Tibial nerve (tissue), 4 donors: ENCODE data around the gene ANKRD18B. TPM values are rescaled to one million over a fixed set of nuclear protein-coding genes. Genes with fewer than 3 reads are reported as not detected.
"Not testable (repeated sequence)": the region's sequence is repeated elsewhere in the genome, so short reads cannot be mapped to it uniquely, and the experiment has no call there.

Source experiments
- DNase-seq, 2 donors: peaks; one replicate each; pipeline ENCODE4 v3.0.0-alpha.2; 2019; ENCODE audit warnings: low spot score in 2 of 2
- H3K27ac ChIP-seq, 4 donors: fragments of 200-600 bp; sonication (generic) in 3 of 4; one replicate each; pipeline ENCODE4 v1.5.1; 2017 to 2019; ENCODE audit warnings: mild to moderate bottlenecking in 1 of 4
- H3K27me3 ChIP-seq, 2 donors: fragments of 200-600 bp; sonication (generic) in 1 of 2; one replicate each; pipeline versions ENCODE4 v1.5.1 to v1.6.0; 2017 to 2019
- H3K36me3 ChIP-seq, 3 donors: fragments of 200-600 bp; sonication (generic); one replicate each; pipeline ENCODE4 v1.5.1; 2018 to 2019
- H3K4me1 ChIP-seq, 4 donors: fragments of 200-600 bp; sonication (generic) in 3 of 4; one replicate each; pipeline ENCODE4 v1.5.1; 2017 to 2019
- H3K4me3 ChIP-seq, 4 donors: fragments of 200-600 bp; sonication (generic) in 3 of 4; one replicate each; pipeline ENCODE4 v1.5.1; 2017 to 2019; ENCODE audit warnings: mild to moderate bottlenecking in 1 of 4, moderate library complexity in 1 of 4
- H3K9me3 ChIP-seq, 4 donors: fragments of 200-600 bp; sonication (generic) in 3 of 4; one replicate each; pipeline ENCODE4 v1.5.1; 2017 to 2019
- EP300 ChIP-seq, 2 donors: sonication (generic); formaldehyde crosslinking; IDR thresholded peaks; one replicate each; pipeline ENCODE4 v1.6.1; 2017; ENCODE audit warnings: antibody characterized with exemption in 2 of 2, mild to moderate bottlenecking in 1 of 2
- POLR2A ChIP-seq, 2 donors: fragments of 450-650 bp; IDR thresholded peaks; one replicate each; pipeline ENCODE4 v1.6.1; 2017; ENCODE audit warnings: antibody characterized with exemption in 2 of 2, mild to moderate bottlenecking in 2 of 2, moderate library complexity in 2 of 2
- WGBS, 2 donors: methylation state at CpG; one replicate each; pipeline ENCODE4 v1.1.5; 2018; 5-methylcytosine and 5-hydroxymethylcytosine counted together
- total RNA-seq, 4 donors: library from RNA; depleted of rRNA; stranded (reverse); fragments of >200 nt; gene quantifications; one replicate each; pipeline ENCODE4 v1.1.0, GENCODE V29; 2016
- TF ChIP-seq, protein P1 (sequence below), 5 experiments: fragments of 200-600 bp in 3 of 5; fragments of 450-650 bp in 2 of 5; sonication (generic) in 3 of 5; IDR thresholded peaks; one replicate each; pipeline ENCODE4 v1.5.1; 2016 to 2019; ENCODE audit warnings: antibody characterized with exemption in 5 of 5, mild to moderate bottlenecking in 3 of 5, moderate library complexity in 2 of 5

ANKRD18B gene
- total RNA-seq, 4 donors from 2014 or later = not detected

DNA sequence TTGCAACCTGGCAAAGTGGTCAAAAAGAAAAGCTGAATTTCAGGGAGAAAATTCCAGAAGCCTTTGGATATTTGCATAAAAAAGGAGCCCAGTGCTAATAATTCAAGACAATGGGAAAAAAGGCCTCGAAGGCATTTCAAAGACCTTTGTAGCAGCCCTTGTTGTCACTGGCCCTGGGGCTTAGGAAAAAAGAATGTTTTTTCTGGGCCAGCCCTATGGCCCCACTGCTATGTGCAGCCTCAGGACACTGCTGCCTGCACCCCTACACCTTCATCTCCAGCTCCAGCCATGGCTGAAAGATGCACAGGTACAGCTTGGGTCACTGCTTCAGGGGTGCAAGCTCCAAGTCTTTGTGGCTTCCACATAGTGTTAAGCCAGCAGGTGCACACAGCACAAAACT, 62.1 kb downstream of the ANKRD18B start:
- 63 to 74% methylated on average over 1 of the region's 1 CpG for WGBS, 2 donors
- not testable (repeated sequence) for H3K9me3 ChIP-seq, H3K27me3 ChIP-seq, H3K36me3 ChIP-seq, H3K27ac ChIP-seq, DNase-seq, H3K4me1 ChIP-seq, H3K4me3 ChIP-seq

DNA sequence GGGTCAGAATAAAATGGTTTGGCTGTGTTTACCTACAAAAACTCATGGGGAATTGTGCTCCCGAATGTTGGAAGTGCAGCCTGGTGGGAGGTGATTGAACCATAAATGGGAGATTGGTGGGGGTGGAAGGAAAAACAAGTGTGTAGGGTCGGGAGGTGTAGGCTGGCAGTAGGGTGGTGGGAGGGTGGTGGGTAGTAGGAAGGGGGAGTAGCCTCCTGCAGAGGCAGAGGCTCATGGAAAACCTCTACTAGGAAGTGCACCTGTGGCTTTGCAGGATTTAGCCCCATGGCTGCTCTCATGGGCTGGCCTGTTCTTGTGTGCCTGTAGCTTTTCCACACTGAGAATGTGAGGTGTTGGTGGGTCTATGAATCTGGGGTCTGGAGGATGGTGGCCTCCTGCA, 63.7 kb downstream of the ANKRD18B start:
- H3K27ac ChIP-seq, DNase-seq, H3K4me3 ChIP-seq, H3K36me3 ChIP-seq, H3K9me3 ChIP-seq, H3K4me1 ChIP-seq, H3K27me3 ChIP-seq: not testable (repeated sequence)
- 13% methylated on average over 1 of the region's 2 CpGs; no CpG with 5 or more reads in 1 of the 2 donors for WGBS, 2 donors

- H3K27ac ChIP-seq, H3K4me1 ChIP-seq, DNase-seq, H3K27me3 ChIP-seq, H3K36me3 ChIP-seq, H3K9me3 ChIP-seq, H3K4me3 ChIP-seq: not testable (repeated sequence)
- 92% methylated on average over 1 of the region's 2 CpGs for WGBS, 2 donors
Observed at GRCh38 chr9:33588876-33589275, 64.8 kb downstream of the ANKRD18B start.

DNA sequence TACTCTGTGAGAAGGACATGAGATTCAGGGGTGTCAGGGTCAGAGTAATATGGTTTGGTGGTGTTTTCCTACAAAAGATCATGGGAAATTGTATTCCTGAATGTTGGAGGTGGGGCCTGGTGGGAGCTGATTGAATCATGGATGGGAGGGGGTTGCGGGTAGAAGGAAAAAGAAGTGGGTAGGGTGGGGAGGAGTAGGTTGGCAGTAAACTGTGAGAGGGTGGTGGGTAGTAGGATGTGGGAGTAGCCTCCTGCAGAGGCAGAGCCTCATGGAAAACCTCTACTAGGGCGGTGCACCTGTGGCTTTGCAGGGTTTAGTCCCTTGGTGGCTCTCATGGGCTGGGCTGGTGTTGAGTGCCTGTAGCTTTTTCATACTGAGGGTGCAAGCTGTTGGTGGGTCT, 66.8 kb downstream of the ANKRD18B start:
- H3K27ac ChIP-seq, H3K4me1 ChIP-seq, H3K9me3 ChIP-seq, H3K27me3 ChIP-seq, H3K4me3 ChIP-seq, H3K36me3 ChIP-seq, DNase-seq: not testable (repeated sequence)
- WGBS, 2 donors = 82 to 90% methylated on average over 2 of the region's 2 CpGs

DNA sequence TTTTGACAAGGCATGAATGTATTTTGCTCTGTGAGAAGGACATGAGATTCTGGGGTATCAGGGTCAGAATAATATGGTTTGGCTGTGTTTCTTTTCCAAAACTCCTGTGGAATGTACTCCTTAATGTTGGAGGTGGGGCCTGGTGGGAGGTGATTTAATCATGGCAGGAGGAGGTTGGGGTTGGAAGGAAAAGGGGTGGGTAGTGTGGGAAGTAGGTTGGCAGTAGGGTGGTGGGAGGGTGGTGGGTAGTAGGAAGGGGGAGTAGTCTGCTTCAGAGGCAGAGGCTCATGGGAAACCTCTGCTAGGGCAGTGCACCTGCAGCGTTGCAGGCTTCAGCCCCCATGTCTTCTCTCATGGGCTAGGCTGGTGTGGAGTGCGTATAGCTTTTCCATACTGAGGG, 72.9 kb downstream of the ANKRD18B start:
- H3K9me3 ChIP-seq, H3K36me3 ChIP-seq, DNase-seq, H3K27ac ChIP-seq, H3K4me1 ChIP-seq, H3K4me3 ChIP-seq, H3K27me3 ChIP-seq: not testable (repeated sequence)
- 88 to 90% methylated on average over 2 of the region's 2 CpGs for WGBS, 2 donors

GRCh38 chr9:33597386-33597785, 73.3 kb downstream of the ANKRD18B start:
- WGBS, 2 donors = 60 to 79% methylated on average over 3 of the region's 3 CpGs
- H3K27me3 ChIP-seq, H3K27ac ChIP-seq, H3K9me3 ChIP-seq, H3K36me3 ChIP-seq, H3K4me3 ChIP-seq, DNase-seq, H3K4me1 ChIP-seq: not testable (repeated sequence)

- not testable (repeated sequence) for H3K36me3 ChIP-seq, H3K27me3 ChIP-seq, H3K27ac ChIP-seq, DNase-seq, H3K4me3 ChIP-seq, H3K9me3 ChIP-seq, H3K4me1 ChIP-seq
- 84 to 90% methylated on average over 7 to 8 of the region's 8 CpGs for WGBS, 2 donors
Observed at GRCh38 chr9:33598796-33599379, 74.8 kb downstream of the ANKRD18B start.

- not testable (repeated sequence) for H3K27me3 ChIP-seq, H3K4me1 ChIP-seq, H3K27ac ChIP-seq, H3K9me3 ChIP-seq, DNase-seq, H3K36me3 ChIP-seq, H3K4me3 ChIP-seq
- 95 to 96% methylated on average over 24 to 27 of the region's 32 CpGs for WGBS, 2 donors
Observed at GRCh38 chr9:33600911-33601310, 76.9 kb downstream of the ANKRD18B start.

DNA sequence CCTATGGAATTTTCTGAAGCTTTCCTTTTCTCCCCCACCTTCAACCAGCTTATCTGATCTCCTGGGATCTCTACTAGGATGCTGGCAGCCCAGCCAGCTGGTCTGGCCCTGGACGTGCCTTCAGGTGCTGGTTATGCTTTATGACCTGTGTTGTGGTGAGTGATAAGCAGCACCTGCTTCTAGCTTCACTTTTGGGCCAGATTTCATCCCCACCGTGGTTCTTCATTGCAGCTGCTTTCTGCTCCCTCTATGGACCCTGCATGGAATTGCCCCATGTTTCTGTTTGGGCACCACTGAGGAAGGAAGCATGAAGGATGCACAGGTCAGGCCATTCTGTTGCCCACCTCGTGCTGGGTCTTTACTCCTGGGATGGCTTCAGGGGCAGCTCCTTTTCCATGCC, 80.2 kb downstream of the ANKRD18B start:
- not testable (repeated sequence) for H3K4me3 ChIP-seq, H3K36me3 ChIP-seq, H3K4me1 ChIP-seq, DNase-seq, H3K27me3 ChIP-seq, H3K9me3 ChIP-seq, H3K27ac ChIP-seq
- 35 to 37% methylated on average over 3 of the region's 3 CpGs for WGBS, 2 donors

DNA sequence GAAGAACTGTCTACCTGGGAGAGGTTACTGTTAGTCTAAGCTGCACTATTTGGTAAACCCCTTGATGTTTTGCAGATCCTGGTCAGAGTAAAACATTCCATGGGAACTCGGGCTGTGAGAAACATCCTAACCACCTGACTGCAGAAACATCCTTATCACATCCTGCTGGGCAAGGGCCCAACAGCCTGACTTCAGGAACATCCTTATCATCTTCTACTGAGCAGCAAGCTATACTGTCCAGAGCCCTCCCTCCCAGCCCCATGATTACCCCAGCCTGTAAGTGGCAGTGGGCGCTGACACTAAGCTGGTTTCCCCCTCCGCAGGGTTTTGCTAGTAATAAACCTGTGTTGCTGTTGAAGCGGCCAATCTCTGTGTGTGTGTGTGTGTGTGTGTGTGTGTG, 80.9 kb downstream of the ANKRD18B start:
- H3K4me1 ChIP-seq, H3K9me3 ChIP-seq, H3K4me3 ChIP-seq, H3K27me3 ChIP-seq, H3K36me3 ChIP-seq, DNase-seq, H3K27ac ChIP-seq: not testable (repeated sequence)
- whole genome bisulfite sequencing, 2 donors = 67 to 71% methylated on average over 4 of the region's 4 CpGs

GRCh38 chr9:33611358-33611757, 87.3 kb downstream of the ANKRD18B start:
- Histone ChIP-seq H3K36me3 (no peaks in the 10 kb centered on the region), H3K27ac (no peak overlapping the region), H3K4me3 (no peak overlapping the region), H3K27me3 (no peaks in the 10 kb centered on the region), H3K9me3 (peaks cover 0 to 23% (median 0%) of the 10 kb centered on the region in 4 donors), H3K4me1 (no peaks in the 10 kb centered on the region)
- no peak for TF ChIP-seq EP300 (IDR thresholded peaks at IDR 0.05)
- no peak for TF ChIP-seq POLR2A (IDR thresholded peaks at IDR 0.05)
- TF ChIP-seq, protein P1, sequence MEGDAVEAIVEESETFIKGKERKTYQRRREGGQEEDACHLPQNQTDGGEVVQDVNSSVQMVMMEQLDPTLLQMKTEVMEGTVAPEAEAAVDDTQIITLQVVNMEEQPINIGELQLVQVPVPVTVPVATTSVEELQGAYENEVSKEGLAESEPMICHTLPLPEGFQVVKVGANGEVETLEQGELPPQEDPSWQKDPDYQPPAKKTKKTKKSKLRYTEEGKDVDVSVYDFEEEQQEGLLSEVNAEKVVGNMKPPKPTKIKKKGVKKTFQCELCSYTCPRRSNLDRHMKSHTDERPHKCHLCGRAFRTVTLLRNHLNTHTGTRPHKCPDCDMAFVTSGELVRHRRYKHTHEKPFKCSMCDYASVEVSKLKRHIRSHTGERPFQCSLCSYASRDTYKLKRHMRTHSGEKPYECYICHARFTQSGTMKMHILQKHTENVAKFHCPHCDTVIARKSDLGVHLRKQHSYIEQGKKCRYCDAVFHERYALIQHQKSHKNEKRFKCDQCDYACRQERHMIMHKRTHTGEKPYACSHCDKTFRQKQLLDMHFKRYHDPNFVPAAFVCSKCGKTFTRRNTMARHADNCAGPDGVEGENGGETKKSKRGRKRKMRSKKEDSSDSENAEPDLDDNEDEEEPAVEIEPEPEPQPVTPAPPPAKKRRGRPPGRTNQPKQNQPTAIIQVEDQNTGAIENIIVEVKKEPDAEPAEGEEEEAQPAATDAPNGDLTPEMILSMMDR (IDR thresholded peaks at IDR 0.05) = no peak
- DNase-seq = no peak
- WGBS, 2 donors = 69 to 89% methylated on average over 1 of the region's 1 CpG

DNA sequence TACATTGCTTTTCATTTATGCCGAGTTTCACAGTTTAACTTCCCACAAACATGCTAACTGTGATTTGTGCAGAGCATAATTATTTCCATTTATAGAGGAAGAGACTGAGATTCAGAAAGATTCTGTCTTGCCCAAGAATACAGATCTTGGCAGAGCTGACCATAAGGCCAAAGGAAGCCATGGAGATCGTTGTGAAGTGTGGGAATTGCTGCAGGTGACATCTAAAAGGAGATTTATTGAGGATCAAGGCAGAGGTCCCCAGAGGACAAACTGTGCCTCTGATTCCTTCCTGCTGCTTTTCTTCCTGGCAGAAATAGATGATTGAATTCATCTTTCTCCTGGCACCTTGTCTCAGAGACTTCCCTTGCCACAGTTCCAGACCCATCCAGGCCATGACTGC, 88.4 kb downstream of the ANKRD18B start:
- 64 to 65% methylated on average over 2 of the region's 2 CpGs for WGBS, 2 donors
- H3K36me3 ChIP-seq, H3K27me3 ChIP-seq, H3K4me3 ChIP-seq, H3K27ac ChIP-seq, H3K4me1 ChIP-seq, DNase-seq: not testable (repeated sequence)
- peaks cover 0 to 23% (median 0%) of the 10 kb centered on the region in 4 donors for H3K9me3 ChIP-seq
